H1 (cell line): ENCODE measurements around the gene SEMA3D. TPM values are rescaled to one million over a fixed set of nuclear protein-coding genes. Genes with fewer than 3 reads are reported as not detected.

Source experiments
- CTCF ChIA-PET: fragments of 300-600 bp; sonication (Branson Sonifier 250); formaldehyde crosslinking; loops from one replicate; lab custom pipeline; 2021; ENCODE audit not compliant: partially characterized antibody; lab: Charles Lee
- POLR2A ChIA-PET: fragments of 300-600 bp; sonication (Branson Sonifier 250); formaldehyde crosslinking; loops from one replicate; lab custom pipeline; 2021; ENCODE audit warnings: inconsistent platforms; ENCODE audit not compliant: partially characterized antibody; lab: Charles Lee
- DNase-seq, 2 experiments: peaks; one replicate each; pipeline versions ENCODE4 v3.0.0 to v3.0.0-alpha.2; 2010 to 2022; ENCODE audit warnings: low spot score in 2 of 2, low read depth in 1 of 2, mixed read lengths in 1 of 2
- FAIRE-seq: peaks from 2 replicates; lab custom pipeline; 2011; peaks lifted over from hg19 to GRCh38; lab: Jason Lieb, UNC
- H2AFZ ChIP-seq: 2 replicates; pipeline ENCODE4 v1.8.1; 2012; ENCODE audit warnings: low read length, inconsistent platforms
- H2AK5ac ChIP-seq: 2 replicates; pipeline ENCODE4 v1.6.1; 2013; ENCODE audit warnings: low read depth, low read length
- H2BK120ac ChIP-seq: replicated peaks from 2 replicates; pipeline ENCODE3; 2013; ENCODE audit warnings: low read depth, low read length, inconsistent platforms
- H2BK12ac ChIP-seq: 2 replicates; pipeline ENCODE4 v1.6.1; 2013; ENCODE audit warnings: low read depth, low read length
- H2BK15ac ChIP-seq: 2 replicates; pipeline ENCODE4 v1.6.1; 2013; ENCODE audit warnings: low read length
- H2BK20ac ChIP-seq: 2 replicates; pipeline ENCODE4 v1.6.1; 2013; ENCODE audit warnings: low read length
- H2BK5ac ChIP-seq: 2 replicates; pipeline ENCODE4 v1.6.1; 2013; ENCODE audit warnings: low read depth, low read length
- H3K14ac ChIP-seq: 2 replicates; pipeline ENCODE4 v1.6.1; 2013; ENCODE audit warnings: inconsistent platforms; ENCODE audit not compliant: insufficient read length
- H3K18ac ChIP-seq: 2 replicates; pipeline ENCODE4 v1.6.1; 2013; ENCODE audit warnings: low read length; ENCODE audit errors: extremely low read depth
- H3K23ac ChIP-seq: 2 replicates; pipeline ENCODE4 v1.6.1; 2013; ENCODE audit warnings: inconsistent platforms; ENCODE audit not compliant: insufficient read length
- H3K23me2 ChIP-seq: 2 replicates; pipeline ENCODE4 v1.6.1; 2013; ENCODE audit warnings: low read depth, low read length
- H3K27ac ChIP-seq: 2 replicates; pipeline ENCODE4 v1.6.1; 2011; ENCODE audit warnings: low read depth, low read length, inconsistent platforms
- H3K27me3 ChIP-seq, 4 experiments: replicated peaks in 1 of 4; 1 replicate in 1 of 4; 2 replicates in 3 of 4; pipeline versions ENCODE4 v1.6.1 to v1.8.1; 2011 to 2013; ENCODE audit warnings: low read length in 3 of 4, mild to moderate bottlenecking in 3 of 4, inconsistent platforms in 2 of 4, mixed read lengths in 2 of 4, moderate library complexity in 1 of 4; ENCODE audit not compliant: control insufficient read depth in 3 of 4, insufficient read depth in 3 of 4; ENCODE audit errors: extremely low read depth in 1 of 4
- H3K36me3 ChIP-seq, 4 experiments: 2 replicates each; pipeline versions ENCODE4 v1.6.1 to v1.8.1; 2011 to 2013; ENCODE audit warnings: mild to moderate bottlenecking in 4 of 4, low read length in 3 of 4, moderate library complexity in 2 of 4, control low read depth in 1 of 4, inconsistent platforms in 1 of 4; ENCODE audit not compliant: insufficient read depth in 4 of 4, control insufficient read depth in 2 of 4
- H3K4ac ChIP-seq: replicated peaks from 2 replicates; pipeline ENCODE3; 2013; ENCODE audit warnings: low read length, low read depth, mixed read lengths, inconsistent platforms; ENCODE audit not compliant: insufficient read length
- H3K4me1 ChIP-seq, 4 experiments: replicated peaks in 1 of 4; 1 replicate in 1 of 4; 2 replicates in 3 of 4; pipeline versions ENCODE4 v1.6.1 to v1.8.1; 2011 to 2013; ENCODE audit warnings: low read length in 3 of 4, inconsistent platforms in 2 of 4, mixed read lengths in 1 of 4; ENCODE audit not compliant: insufficient read depth in 4 of 4, control insufficient read depth in 3 of 4
- H3K4me2 ChIP-seq, 2 experiments: 2 replicates each; pipeline versions ENCODE4 v1.6.1 to v1.8.1; 2011 to 2013; ENCODE audit warnings: low read depth in 2 of 2, low read length in 2 of 2, control low read depth in 1 of 2, inconsistent platforms in 1 of 2, mild to moderate bottlenecking in 1 of 2; ENCODE audit not compliant: insufficient read depth in 1 of 2
- H3K4me3 ChIP-seq, 4 experiments: fragments of 200-600, 300-600 bp in 1 of 4; sonication (generic), shearing (Covaris generic), sonication (Bioruptor Twin) in 1 of 4; 2 replicates each; pipeline versions ENCODE4 v1.5.1 to v1.8.1; 2011 to 2016; ENCODE audit warnings: low read length in 4 of 4, low read depth in 3 of 4, control low read depth in 2 of 4, inconsistent platforms in 2 of 4, mild to moderate bottlenecking in 2 of 4, mixed read lengths in 1 of 4, moderate library complexity in 1 of 4; ENCODE audit not compliant: insufficient read depth in 2 of 4; ENCODE audit errors: extremely low read depth in 1 of 4
- H3K56ac ChIP-seq: replicated peaks from 2 replicates; pipeline ENCODE3; 2013; ENCODE audit warnings: low read depth, mild to moderate bottlenecking, mixed read lengths, low read length, inconsistent platforms; ENCODE audit not compliant: insufficient read length
- H3K79me1 ChIP-seq: 2 replicates; pipeline ENCODE4 v1.6.1; 2013; ENCODE audit warnings: low read depth, low read length, control low read depth
- H3K79me2 ChIP-seq, 2 experiments: 2 replicates each; pipeline versions ENCODE4 v1.6.1 to v1.8.1; 2012 to 2013; ENCODE audit warnings: low read length in 2 of 2, mild to moderate bottlenecking in 2 of 2, inconsistent platforms in 1 of 2; ENCODE audit not compliant: insufficient read depth in 2 of 2, control insufficient read depth in 1 of 2
- H3K9ac ChIP-seq, 4 experiments: replicated peaks in 1 of 4; 1 replicate in 1 of 4; 2 replicates in 3 of 4; pipeline versions ENCODE4 v1.6.1 to v1.8.1; 2011 to 2013; ENCODE audit warnings: low read depth in 3 of 4, low read length in 3 of 4, control low read depth in 2 of 4, mild to moderate bottlenecking in 2 of 4, moderate library complexity in 2 of 4, inconsistent platforms in 1 of 4; ENCODE audit errors: extremely low read depth in 1 of 4
- H3K9me3 ChIP-seq, 2 experiments: 2 replicates each; pipeline versions ENCODE4 v1.6.1 to v1.8.1; 2012 to 2013; ENCODE audit warnings: mild to moderate bottlenecking in 2 of 2, moderate library complexity in 2 of 2, control low read depth in 1 of 2, inconsistent platforms in 1 of 2, low read depth in 1 of 2, low read length in 1 of 2, mixed read lengths in 1 of 2; ENCODE audit not compliant: insufficient read depth in 2 of 2
- H4K20me1 ChIP-seq, 2 experiments: replicated peaks in 1 of 2; 2 replicates each; pipeline versions ENCODE3 to v1.8.1; 2011 to 2013; ENCODE audit warnings: inconsistent platforms in 2 of 2, low read length in 2 of 2, mild to moderate bottlenecking in 1 of 2; ENCODE audit not compliant: insufficient read depth in 2 of 2, control insufficient read depth in 1 of 2
- H4K5ac ChIP-seq: 2 replicates; pipeline ENCODE4 v1.6.1; 2013; ENCODE audit warnings: low read length, low read depth, mixed read lengths, inconsistent platforms; ENCODE audit not compliant: insufficient read length
- H4K8ac ChIP-seq: 2 replicates; pipeline ENCODE4 v1.8.0; 2013; ENCODE audit warnings: mild to moderate bottlenecking, moderate library complexity, low read length, inconsistent platforms; ENCODE audit not compliant: insufficient read depth; ENCODE audit errors: extremely low read depth
- H4K91ac ChIP-seq: replicated peaks from 2 replicates; pipeline ENCODE3; 2013; ENCODE audit warnings: low read length, mixed read lengths, inconsistent platforms; ENCODE audit not compliant: insufficient read length
- HDAC2 ChIP-seq, 2 experiments: fragments of 300-600 bp in 1 of 2; sonication (generic) in 1 of 2; IDR thresholded peaks; 2 replicates each; pipeline ENCODE4 v1.6.1; 2011 to 2012; ENCODE audit warnings: low read depth in 2 of 2, low read length in 2 of 2, mild to moderate bottlenecking in 2 of 2, moderate library complexity in 2 of 2, borderline replicate concordance in 1 of 2, inconsistent platforms in 1 of 2
- HDAC6 ChIP-seq: IDR thresholded peaks from one replicate; pipeline ENCODE4 v1.7.1; 2012; ENCODE audit warnings: low read depth, mild to moderate bottlenecking, inconsistent platforms, low read length, moderate library complexity
- JUND ChIP-seq: IDR thresholded peaks from 2 replicates; pipeline ENCODE4 v1.6.1; 2011; ENCODE audit warnings: mild to moderate bottlenecking, improper control_type of control experiment, low read length
- KDM5A ChIP-seq: fragments of 200-600 bp; IDR thresholded peaks from 2 replicates; pipeline ENCODE4 v1.7.1; 2012; ENCODE audit warnings: mild to moderate bottlenecking, low read length, inconsistent platforms, mixed read lengths
- RNF2 ChIP-seq: fragments of 200-900, 300-1000 bp; sonication (generic); IDR thresholded peaks from 2 replicates; pipeline ENCODE4 v1.7.1; 2016; ENCODE audit warnings: borderline replicate concordance, low read depth, mild to moderate bottlenecking, antibody characterized with exemption, low read length; ENCODE audit not compliant: poor library complexity, severe bottlenecking; ENCODE audit errors: missing control alignments
- SP1 ChIP-seq: IDR thresholded peaks from 2 replicates; pipeline ENCODE4 v1.6.1; 2011; ENCODE audit warnings: low read depth, low read length
- SP2 ChIP-seq: IDR thresholded peaks from 2 replicates; pipeline ENCODE4 v1.6.1; 2012; ENCODE audit warnings: mild to moderate bottlenecking, low read length, inconsistent platforms
- SP4 ChIP-seq: IDR thresholded peaks from 2 replicates; pipeline ENCODE4 v1.6.1; 2012; ENCODE audit warnings: low read length, inconsistent platforms
- WGBS, 2 experiments: shearing (Covaris generic) in 1 of 2; methylation state at CpG; one replicate each; pipeline versions ENCODE4 v1.1.6 to v1.1.7; 2013 to 2015; ENCODE audit warnings: low lambda C conversion rate in 2 of 2, mixed read lengths in 2 of 2, inconsistent platforms in 1 of 2, low coverage in 1 of 2, missing lambda C conversion rate in 1 of 2; ENCODE audit not compliant: insufficient replicate concordance in 2 of 2, insufficient coverage in 1 of 2, insufficient read length in 1 of 2; ENCODE audit errors: extremely low coverage in 1 of 2, missing lambda C conversion rate in 1 of 2; 5-methylcytosine and 5-hydroxymethylcytosine counted together
- polyA plus RNA-seq, 7 experiments: library from polyadenylated mRNA; depleted of rRNA in 3 of 7; stranded (reverse) in 5 of 7; unstranded in 2 of 7; fragments of >200 nt in 5 of 7; fragments of 200-250 nt in 2 of 7; gene quantifications; 1 replicate in 5 of 7; 2 replicates in 1 of 7; 4 replicates in 1 of 7; pipeline versions ENCODE4 v1.2.1 to v1.2.3, GENCODE V29; 2011 to 2013; ENCODE audit warnings: missing spikeins in 2 of 7, mixed read lengths in 2 of 7
- total RNA-seq: library from RNA; stranded (reverse); fragmentation: NEBNext Ultra II Directional; extraction: Animal tissue kit (Norgen Biotek cat#: 25700); gene quantifications from 2 replicates; pipeline ENCODE4 v1.2.1, GENCODE V29; 2021

The SEMA3D gene
- total and polyA plus RNA-seq, 2 of the 8 experiments (the other 6 are each of a cell fraction or from before 2014, with no cell fraction given): 1.6 to 3.5 TPM

DNA sequence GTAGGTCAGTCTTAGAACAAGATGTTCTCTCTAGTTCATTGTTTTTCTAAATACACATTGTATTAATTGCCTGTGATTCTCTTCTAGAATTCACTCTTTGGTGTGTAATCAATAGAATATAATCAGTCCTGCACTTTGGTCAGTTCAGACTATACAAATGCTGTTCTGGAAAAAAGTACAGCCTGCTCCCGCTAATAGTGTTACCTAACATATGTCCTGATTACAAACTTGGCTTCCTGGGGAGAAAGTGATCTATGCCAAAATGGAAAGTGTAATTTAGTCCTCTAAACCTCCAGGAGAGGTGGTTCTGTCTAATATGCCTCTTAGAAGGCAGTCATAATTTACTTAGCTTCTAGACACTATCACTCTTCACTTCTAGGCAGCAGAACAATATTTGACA lies 215.5 kb downstream of the SEMA3D start:
- no peak overlapping the region for H3K4me2 ChIP-seq
- no peak overlapping the region for H3K23ac ChIP-seq
- H2BK5ac ChIP-seq: no peak overlapping the region
- 0 out of 2 replicates have a peak overlapping the region, but pooled peaks have one; percentile 46 for H2AFZ ChIP-seq
- CTCF ChIA-PET: no interaction called here
- no peaks in the 10 kb centered on the region for H3K23me2 ChIP-seq
- no peaks in the 10 kb centered on the region for H3K79me2 ChIP-seq
- POLR2A ChIA-PET: no interaction called here
- TF ChIP-seq SP4: no peak
- TF ChIP-seq RNF2: no peak
- no peak for TF ChIP-seq KDM5A
- no peak for TF ChIP-seq SP2
- no peak for TF ChIP-seq HDAC2 (IDR thresholded peaks at IDR 0.05; ENCODE audit: borderline replicate concordance in 1 of 2, low read depth in 2 of 2, low read length in 2 of 2)
- TF ChIP-seq JUND: no peak
- no peak for TF ChIP-seq HDAC6
- TF ChIP-seq SP1: no peak
- TF ChIP-seq, all 59 proteins: peak for 0
- no peak overlapping the region for H3K14ac ChIP-seq
- H3K4me1 ChIP-seq: no peaks in the 10 kb centered on the region
- WGBS, 2 experiments: 89% methylated on average over 1 of the region's 1 CpG; no CpG with 5 or more reads in 1 of the 2 experiments
- no peak overlapping the region for H3K56ac ChIP-seq
- H2AK5ac ChIP-seq: no peak overlapping the region
- no peak overlapping the region for H2BK20ac ChIP-seq
- H3K36me3 ChIP-seq: no peaks in the 10 kb centered on the region
- no peaks in the 10 kb centered on the region for H4K20me1 ChIP-seq
- no peak overlapping the region for H3K18ac ChIP-seq
- no peak overlapping the region for H3K4me3 ChIP-seq
- H3K4ac ChIP-seq: no peak overlapping the region
- no peaks in the 10 kb centered on the region for H3K79me1 ChIP-seq
- H3K9me3 ChIP-seq: no peaks in the 10 kb centered on the region
- H3K27ac ChIP-seq: no peak overlapping the region
- H3K27me3 ChIP-seq: no peaks in the 10 kb centered on the region
- no peak overlapping the region for H4K8ac ChIP-seq
- H2BK15ac ChIP-seq: no peak overlapping the region
- no peak overlapping the region for H2BK12ac ChIP-seq
- H4K5ac ChIP-seq: no peak overlapping the region
- DNase-seq: no peak
- H3K9ac ChIP-seq: no peak overlapping the region
- no peak overlapping the region for H4K91ac ChIP-seq
- H2BK120ac ChIP-seq: no peak overlapping the region
- FAIRE-seq: no peak
